Hepatocyte (in vitro differentiated cells): ENCODE results near the gene TLN1. TPM values are rescaled to one million over a fixed set of nuclear protein-coding genes. Genes with fewer than 3 reads are reported as not detected.
A peak's percentile ranks its signal among the peaks of the same experiment; 100 is the strongest.

Source experiments
- DNase-seq: peaks from one replicate; pipeline ENCODE4 v3.0.0-alpha.2; 2016; ENCODE audit warnings: low spot score
- H2AFZ ChIP-seq: fragments of 200-600 bp; sonication (generic); 2 replicates; pipeline ENCODE4 v1.6.0; 2016; ENCODE audit warnings: antibody characterized with exemption, mild to moderate bottlenecking
- H3K27ac ChIP-seq: fragments of 200-600 bp; sonication (generic); 2 replicates; pipeline ENCODE4 v1.5.1; 2016; ENCODE audit warnings: mild to moderate bottlenecking
- H3K27me3 ChIP-seq: fragments of 200-600 bp; sonication (generic); 2 replicates; pipeline ENCODE4 v1.6.1; 2016
- H3K36me3 ChIP-seq: fragments of 200-600 bp; sonication (generic); replicated peaks from 2 replicates; pipeline ENCODE4 v1.5.1; 2016; ENCODE audit warnings: low read depth; ENCODE audit not compliant: insufficient read depth
- H3K4me1 ChIP-seq: fragments of 200-600 bp; sonication (generic); 2 replicates; pipeline ENCODE4 v1.5.1; 2016; ENCODE audit warnings: mild to moderate bottlenecking, moderate library complexity; ENCODE audit not compliant: insufficient read depth
- H3K4me2 ChIP-seq: fragments of 200-600 bp; sonication (generic); 2 replicates; pipeline ENCODE4 v1.6.0; 2016
- H3K4me3 ChIP-seq: fragments of 200-600 bp; sonication (generic); 2 replicates; pipeline ENCODE4 v1.5.1; 2016; ENCODE audit warnings: mild to moderate bottlenecking
- H3K79me2 ChIP-seq: fragments of 200-600 bp; sonication (generic); 2 replicates; pipeline ENCODE4 v1.6.0; 2017; ENCODE audit warnings: mild to moderate bottlenecking
- H3K9me2 ChIP-seq: fragments of 200-600 bp; sonication (generic); replicated peaks from 2 replicates; pipeline ENCODE4 v1.6.0; 2017; ENCODE audit warnings: mild to moderate bottlenecking; ENCODE audit not compliant: insufficient read depth
- H3K9me3 ChIP-seq: fragments of 200-600 bp; sonication (generic); 2 replicates; pipeline ENCODE4 v1.5.1; 2016; ENCODE audit warnings: low read depth, mild to moderate bottlenecking
- H4K20me1 ChIP-seq: fragments of 200-600 bp; sonication (generic); 2 replicates; pipeline ENCODE4 v1.6.0; 2016; ENCODE audit warnings: mild to moderate bottlenecking; ENCODE audit not compliant: insufficient read depth, poor library complexity, severe bottlenecking
- CTCF ChIP-seq: fragments of 200-600 bp; sonication (generic); IDR thresholded peaks from 2 replicates; pipeline ENCODE4 v1.5.1; 2016; ENCODE audit warnings: antibody characterized with exemption, mild to moderate bottlenecking; ENCODE audit not compliant: poor library complexity
- EZH2 ChIP-seq: fragments of 200-600 bp; sonication (generic); IDR thresholded peaks from 2 replicates; pipeline ENCODE4 v1.6.1; 2016; ENCODE audit warnings: antibody characterized with exemption, mild to moderate bottlenecking, borderline replicate concordance
- EZH2phosphoT487 ChIP-seq: fragments of 200-600 bp; sonication (generic); IDR thresholded peaks from one replicate; pipeline ENCODE4 v1.6.1; 2018; ENCODE audit warnings: antibody characterized with exemption, mild to moderate bottlenecking, low read depth, moderate library complexity; ENCODE audit not compliant: unreplicated experiment, severe bottlenecking
- WGBS: methylation state at CpG from one replicate; pipeline ENCODE4 v1.1.6; 2016; ENCODE audit warnings: low lambda C conversion rate; ENCODE audit errors: missing lambda C conversion rate; 5-methylcytosine and 5-hydroxymethylcytosine counted together
- polyA plus RNA-seq: library from polyadenylated mRNA; unstranded; fragments of >200 nt; fragmentation: Nextera tagmentation; extraction: Ambion mirVana; gene quantifications from 2 replicates; pipeline ENCODE4 v1.2.1, GENCODE V29; 2016
- total RNA-seq: library from RNA; depleted of rRNA; stranded (reverse); fragments of >200 nt; gene quantifications from 2 replicates; pipeline ENCODE4 v1.2.3, GENCODE V29; 2014

Gene TLN1
- total and polyA plus RNA-seq, 2 experiments from 2014 or later: 70.5 to 113 TPM

- Histone ChIP-seq H3K27me3 (no peaks in the 10 kb centered on the region), H3K4me1 (peaks cover 11% of the 10 kb centered on the region), H2AFZ (no peak overlapping the region), H3K4me3 (no peak overlapping the region), H3K27ac (peak overlapping the region; percentile 98), H4K20me1 (no peaks in the 10 kb centered on the region), H3K4me2 (no peak overlapping the region), H3K9me3 (no peaks in the 10 kb centered on the region), H3K36me3 (no peaks in the 10 kb centered on the region), H3K79me2 (peaks cover 11% of the 10 kb centered on the region), H3K9me2 (no peaks in the 10 kb centered on the region)
- TF ChIP-seq EZH2: no peak
- no peak for TF ChIP-seq EZH2phosphoT487
- no peak for TF ChIP-seq CTCF
- no peak for DNase-seq
- 88% methylated on average over 17 of the region's 17 CpGs for WGBS
Observed at GRCh38 chr9:35656348-35656747, 75.6 kb downstream of the TLN1 start.

- Histone ChIP-seq H3K4me3 (no peak overlapping the region), H3K9me2 (no peaks in the 10 kb centered on the region), H3K27ac (no peak overlapping the region), H3K9me3 (no peaks in the 10 kb centered on the region), H3K27me3 (no peaks in the 10 kb centered on the region), H3K4me2 (no peak overlapping the region), H3K36me3 (no peaks in the 10 kb centered on the region), H2AFZ (no peak overlapping the region), H3K79me2 (no peaks in the 10 kb centered on the region), H4K20me1 (no peaks in the 10 kb centered on the region), H3K4me1 (peaks cover 5% of the 10 kb centered on the region)
- no peak for DNase-seq
- WGBS: 95% methylated on average over 2 of the region's 2 CpGs
- TF ChIP-seq CTCF (no peak), EZH2 (no peak), EZH2phosphoT487 (no peak)
Observed at GRCh38 chr9:35653611-35654010, 78.4 kb downstream of the TLN1 start.

GRCh38 chr9:35652829-35653209 lies 79.2 kb downstream of the TLN1 start:
- Histone ChIP-seq H3K27ac (peak overlapping the region; percentile 86), H3K4me3 (no peak overlapping the region)

More at GRCh38 chr9:35652829-35653209, 79.2 kb downstream of the TLN1 start:
- H3K27me3 ChIP-seq: no peaks in the 10 kb centered on the region
- no peaks in the 10 kb centered on the region for H4K20me1 ChIP-seq
- H3K36me3 ChIP-seq: no peaks in the 10 kb centered on the region
- H3K4me1 ChIP-seq: peaks cover 5% of the 10 kb centered on the region
- no peak for DNase-seq
- WGBS: 87% methylated on average over 8 of the region's 8 CpGs
- no peaks in the 10 kb centered on the region for H3K9me3 ChIP-seq
- no peaks in the 10 kb centered on the region for H3K9me2 ChIP-seq
- no peak overlapping the region for H3K4me2 ChIP-seq
- TF ChIP-seq CTCF (no peak), EZH2phosphoT487 (no peak), EZH2 (no peak)
- H2AFZ ChIP-seq: no peak overlapping the region
- no peaks in the 10 kb centered on the region for H3K79me2 ChIP-seq
